SK-N-MC (cell line): ENCODE data around the gene WDR27.

ENCODE experiments used
- EZH2 ChIP-seq: fragments of 200-600 bp; sonication (generic); IDR thresholded peaks from one replicate; pipeline ENCODE4 v1.6.1; 2017; ENCODE audit warnings: antibody characterized with exemption
- POLR2AphosphoS5 ChIP-seq: IDR thresholded peaks from 2 replicates; pipeline ENCODE4 v1.6.1; 2012; ENCODE audit warnings: mild to moderate bottlenecking, low read depth, low read length, borderline replicate concordance

- TF ChIP-seq EZH2 (no peak), POLR2AphosphoS5 (no peak)
Measured at GRCh38 chr6:169407325-169407724, 294.5 kb downstream of the WDR27 start.
